Liver (tissue), 3 donors: ENCODE measurements around the gene CSPG5.

ENCODE experiments used
- EGR1 ChIP-seq, 2 donors: IDR thresholded peaks; 2 replicates each; pipeline ENCODE4 v1.6.1; 2016 to 2018; ENCODE audit warnings: antibody characterized with exemption in 2 of 2, low read depth in 2 of 2
- GABPA ChIP-seq, 2 donors: IDR thresholded peaks in 1 of 2; conservative IDR thresholded peaks in 1 of 2; 2 replicates each; pipeline ENCODE4 v1.6.1; 2016; ENCODE audit warnings: antibody characterized with exemption in 2 of 2, mild to moderate bottlenecking in 1 of 2, moderate library complexity in 1 of 2
- RAD21 ChIP-seq, 2 donors: IDR thresholded peaks; 2 replicates each; pipeline ENCODE4 v1.6.1; 2016; ENCODE audit warnings: antibody characterized with exemption in 2 of 2, mild to moderate bottlenecking in 2 of 2
- TAF1 ChIP-seq: conservative IDR thresholded peaks from 2 replicates; pipeline ENCODE4 v1.6.1; 2016; ENCODE audit warnings: antibody characterized with exemption, mild to moderate bottlenecking
- TF ChIP-seq, protein P1 (sequence below): fragments of 150-350 bp; IDR thresholded peaks from 2 replicates; pipeline ENCODE4 v1.5.1; 2017; ENCODE audit warnings: improper control_type of control experiment, low read depth, low read length; ENCODE audit not compliant: missing input control
- TF ChIP-seq, protein P2 (sequence below): IDR thresholded peaks from 2 replicates; pipeline ENCODE4 v1.6.1; 2016; ENCODE audit warnings: antibody characterized with exemption
- TF ChIP-seq, protein P3 (sequence below): IDR thresholded peaks from 2 replicates; pipeline ENCODE4 v1.6.1; 2016; ENCODE audit warnings: antibody characterized with exemption, mild to moderate bottlenecking
- TF ChIP-seq, protein P4 (sequence below): IDR thresholded peaks from 2 replicates; pipeline ENCODE4 v1.6.1; 2016; ENCODE audit warnings: antibody characterized with exemption
- TF ChIP-seq, protein P5 (sequence below): IDR thresholded peaks from 2 replicates; pipeline ENCODE4 v1.6.1; 2016; ENCODE audit warnings: antibody characterized with exemption
- donor health status: healthy.
- donor health status: healthy.

DNA sequence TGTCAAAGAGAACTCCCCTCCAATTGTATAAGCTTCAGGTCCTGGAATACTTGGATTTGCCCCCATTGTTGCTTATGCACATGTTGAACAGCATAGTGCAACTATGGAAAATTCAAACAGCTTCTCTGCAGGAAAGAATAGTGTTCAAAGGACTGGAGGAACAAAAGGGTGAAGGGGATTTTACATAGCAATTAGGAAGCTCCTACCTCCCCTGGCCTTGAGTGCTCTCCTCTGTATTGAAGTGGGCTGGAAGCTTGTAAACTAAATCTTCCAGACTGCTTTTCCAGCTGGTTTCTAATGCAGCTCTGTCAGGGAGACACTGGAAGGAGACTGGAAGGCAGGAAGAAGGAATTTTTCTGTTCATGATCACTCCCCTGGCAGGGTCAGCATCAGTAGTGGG lies 57.9 kb downstream of the CSPG5 start:
- TF ChIP-seq, protein P1, sequence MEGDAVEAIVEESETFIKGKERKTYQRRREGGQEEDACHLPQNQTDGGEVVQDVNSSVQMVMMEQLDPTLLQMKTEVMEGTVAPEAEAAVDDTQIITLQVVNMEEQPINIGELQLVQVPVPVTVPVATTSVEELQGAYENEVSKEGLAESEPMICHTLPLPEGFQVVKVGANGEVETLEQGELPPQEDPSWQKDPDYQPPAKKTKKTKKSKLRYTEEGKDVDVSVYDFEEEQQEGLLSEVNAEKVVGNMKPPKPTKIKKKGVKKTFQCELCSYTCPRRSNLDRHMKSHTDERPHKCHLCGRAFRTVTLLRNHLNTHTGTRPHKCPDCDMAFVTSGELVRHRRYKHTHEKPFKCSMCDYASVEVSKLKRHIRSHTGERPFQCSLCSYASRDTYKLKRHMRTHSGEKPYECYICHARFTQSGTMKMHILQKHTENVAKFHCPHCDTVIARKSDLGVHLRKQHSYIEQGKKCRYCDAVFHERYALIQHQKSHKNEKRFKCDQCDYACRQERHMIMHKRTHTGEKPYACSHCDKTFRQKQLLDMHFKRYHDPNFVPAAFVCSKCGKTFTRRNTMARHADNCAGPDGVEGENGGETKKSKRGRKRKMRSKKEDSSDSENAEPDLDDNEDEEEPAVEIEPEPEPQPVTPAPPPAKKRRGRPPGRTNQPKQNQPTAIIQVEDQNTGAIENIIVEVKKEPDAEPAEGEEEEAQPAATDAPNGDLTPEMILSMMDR = no peak
- no peak for TF ChIP-seq EGR1 (IDR thresholded peaks at IDR 0.05; ENCODE audit: low read depth in 2 of 2)
- TF ChIP-seq, protein P2, sequence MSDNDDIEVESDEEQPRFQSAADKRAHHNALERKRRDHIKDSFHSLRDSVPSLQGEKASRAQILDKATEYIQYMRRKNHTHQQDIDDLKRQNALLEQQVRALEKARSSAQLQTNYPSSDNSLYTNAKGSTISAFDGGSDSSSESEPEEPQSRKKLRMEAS = no peak
- TF ChIP-seq, protein P3, sequence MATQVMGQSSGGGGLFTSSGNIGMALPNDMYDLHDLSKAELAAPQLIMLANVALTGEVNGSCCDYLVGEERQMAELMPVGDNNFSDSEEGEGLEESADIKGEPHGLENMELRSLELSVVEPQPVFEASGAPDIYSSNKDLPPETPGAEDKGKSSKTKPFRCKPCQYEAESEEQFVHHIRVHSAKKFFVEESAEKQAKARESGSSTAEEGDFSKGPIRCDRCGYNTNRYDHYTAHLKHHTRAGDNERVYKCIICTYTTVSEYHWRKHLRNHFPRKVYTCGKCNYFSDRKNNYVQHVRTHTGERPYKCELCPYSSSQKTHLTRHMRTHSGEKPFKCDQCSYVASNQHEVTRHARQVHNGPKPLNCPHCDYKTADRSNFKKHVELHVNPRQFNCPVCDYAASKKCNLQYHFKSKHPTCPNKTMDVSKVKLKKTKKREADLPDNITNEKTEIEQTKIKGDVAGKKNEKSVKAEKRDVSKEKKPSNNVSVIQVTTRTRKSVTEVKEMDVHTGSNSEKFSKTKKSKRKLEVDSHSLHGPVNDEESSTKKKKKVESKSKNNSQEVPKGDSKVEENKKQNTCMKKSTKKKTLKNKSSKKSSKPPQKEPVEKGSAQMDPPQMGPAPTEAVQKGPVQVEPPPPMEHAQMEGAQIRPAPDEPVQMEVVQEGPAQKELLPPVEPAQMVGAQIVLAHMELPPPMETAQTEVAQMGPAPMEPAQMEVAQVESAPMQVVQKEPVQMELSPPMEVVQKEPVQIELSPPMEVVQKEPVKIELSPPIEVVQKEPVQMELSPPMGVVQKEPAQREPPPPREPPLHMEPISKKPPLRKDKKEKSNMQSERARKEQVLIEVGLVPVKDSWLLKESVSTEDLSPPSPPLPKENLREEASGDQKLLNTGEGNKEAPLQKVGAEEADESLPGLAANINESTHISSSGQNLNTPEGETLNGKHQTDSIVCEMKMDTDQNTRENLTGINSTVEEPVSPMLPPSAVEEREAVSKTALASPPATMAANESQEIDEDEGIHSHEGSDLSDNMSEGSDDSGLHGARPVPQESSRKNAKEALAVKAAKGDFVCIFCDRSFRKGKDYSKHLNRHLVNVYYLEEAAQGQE = no peak
- TF ChIP-seq, protein P4, sequence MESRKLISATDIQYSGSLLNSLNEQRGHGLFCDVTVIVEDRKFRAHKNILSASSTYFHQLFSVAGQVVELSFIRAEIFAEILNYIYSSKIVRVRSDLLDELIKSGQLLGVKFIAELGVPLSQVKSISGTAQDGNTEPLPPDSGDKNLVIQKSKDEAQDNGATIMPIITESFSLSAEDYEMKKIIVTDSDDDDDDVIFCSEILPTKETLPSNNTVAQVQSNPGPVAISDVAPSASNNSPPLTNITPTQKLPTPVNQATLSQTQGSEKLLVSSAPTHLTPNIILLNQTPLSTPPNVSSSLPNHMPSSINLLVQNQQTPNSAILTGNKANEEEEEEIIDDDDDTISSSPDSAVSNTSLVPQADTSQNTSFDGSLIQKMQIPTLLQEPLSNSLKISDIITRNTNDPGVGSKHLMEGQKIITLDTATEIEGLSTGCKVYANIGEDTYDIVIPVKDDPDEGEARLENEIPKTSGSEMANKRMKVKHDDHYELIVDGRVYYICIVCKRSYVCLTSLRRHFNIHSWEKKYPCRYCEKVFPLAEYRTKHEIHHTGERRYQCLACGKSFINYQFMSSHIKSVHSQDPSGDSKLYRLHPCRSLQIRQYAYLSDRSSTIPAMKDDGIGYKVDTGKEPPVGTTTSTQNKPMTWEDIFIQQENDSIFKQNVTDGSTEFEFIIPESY = no peak
- TF ChIP-seq GABPA (IDR thresholded peaks at IDR 0.05 in 1 of 2, conservative IDR thresholded peaks at IDR 0.05 in 1 of 2) = no peak
- TF ChIP-seq RAD21 (IDR thresholded peaks at IDR 0.05) = no peak
- TF ChIP-seq, protein P5, sequence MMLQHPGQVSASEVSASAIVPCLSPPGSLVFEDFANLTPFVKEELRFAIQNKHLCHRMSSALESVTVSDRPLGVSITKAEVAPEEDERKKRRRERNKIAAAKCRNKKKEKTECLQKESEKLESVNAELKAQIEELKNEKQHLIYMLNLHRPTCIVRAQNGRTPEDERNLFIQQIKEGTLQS = no peak
- no peak for TF ChIP-seq TAF1
